ENCODE data around the gene MED26. TPM values are rescaled to one million over a fixed set of nuclear protein-coding genes. Genes with fewer than 3 reads are reported as not detected.

The MED26 gene
- total and polyA plus RNA-seq, 2 of the 13 experiments (the other 11 are each of a cell fraction or from before 2014, with no cell fraction given): 3.5 to 3.8 TPM

DNA sequence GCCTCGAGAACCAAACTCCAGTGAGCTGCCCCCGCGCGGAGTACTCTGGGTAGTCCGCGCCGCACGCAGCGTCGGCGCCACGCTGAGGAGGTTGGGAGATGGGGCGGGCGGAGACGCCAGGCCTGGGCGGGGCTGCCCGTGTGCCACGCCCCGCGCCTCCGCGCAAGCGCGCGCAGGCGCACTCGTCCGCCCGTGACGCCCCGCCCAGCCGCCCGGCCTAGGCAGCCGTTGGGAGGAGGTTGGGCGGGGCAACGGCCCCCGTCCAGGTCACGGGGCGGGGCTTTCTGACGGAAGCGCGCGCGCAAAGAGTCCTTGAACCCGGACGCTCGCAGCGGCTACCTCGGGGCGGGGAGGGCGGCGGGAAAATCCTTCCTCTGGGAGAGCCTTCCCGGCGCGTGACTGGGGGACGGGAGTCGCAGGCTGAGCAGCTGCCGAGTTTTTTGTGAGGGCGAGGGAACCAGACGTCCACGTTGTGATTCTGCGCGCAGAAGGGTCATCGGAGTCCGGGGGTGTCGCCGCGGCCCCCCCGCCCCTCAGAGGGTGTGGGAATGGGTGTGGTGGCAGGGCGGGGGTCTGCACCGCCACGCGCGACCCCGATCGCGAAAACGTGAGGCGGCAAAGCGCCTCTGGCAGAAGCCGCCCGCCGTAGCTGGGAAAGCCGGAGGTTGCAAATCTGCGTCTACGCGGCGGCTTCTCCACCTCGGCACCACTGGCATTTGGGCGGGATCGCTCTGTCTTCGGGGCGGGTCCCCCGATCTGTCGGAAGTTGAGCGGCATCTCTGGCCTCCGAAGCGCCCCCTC lies at the start of gene MED26 (continued):
- TF ChIP-seq ZNF280D (CRISPR knock-in tag; IDR thresholded peaks at IDR 0.05) (0 out of 2 replicates have a peak, but pooled peaks have one; percentile 49), THYN1 (CRISPR knock-in tag; IDR thresholded peaks at IDR 0.05; ENCODE audit: borderline replicate concordance, low read depth) (no peak), ZNF343 (CRISPR knock-in tag; IDR thresholded peaks at IDR 0.05) (0 out of 2 replicates have a peak, but pooled peaks have one; percentile 25), PAF1 (CRISPR knock-in tag; IDR thresholded peaks at IDR 0.05) (no peak), THAP8 (CRISPR knock-in tag; IDR thresholded peaks at IDR 0.05; ENCODE audit: borderline replicate concordance) (peak; percentile 82; the same call in 1 of the 2 replicates), SIN3B (IDR thresholded peaks at IDR 0.05; ENCODE audit: low read length) (no peak), REXO4 (CRISPR knock-in tag; IDR thresholded peaks at IDR 0.05; ENCODE audit: borderline replicate concordance) (no peak), ZNF562 (CRISPR knock-in tag; IDR thresholded peaks at IDR 0.05; ENCODE audit: borderline replicate concordance) (no peak), SRSF4 (IDR thresholded peaks at IDR 0.05; ENCODE audit: low read depth, low read length, poor library complexity, severe bottlenecking) (no peak), ZNF251 (CRISPR knock-in tag; IDR thresholded peaks at IDR 0.05) (no peak), ZNF577 (CRISPR knock-in tag; IDR thresholded peaks at IDR 0.05; ENCODE audit: borderline replicate concordance, low read depth) (no peak), HOXA5 (CRISPR knock-in tag; IDR thresholded peaks at IDR 0.05) (no peak), HNRNPK (IDR thresholded peaks at IDR 0.05; ENCODE audit: low read depth, low read length, poor library complexity, severe bottlenecking) (no peak), ZBTB7B (CRISPR knock-in tag; IDR thresholded peaks at IDR 0.05) (peak; percentile 38; the same call in 1 of the 2 replicates), TAF15 (IDR thresholded peaks at IDR 0.05; ENCODE audit: low read depth, low read length, poor library complexity, severe bottlenecking) (no peak), ZNF777 (CRISPR knock-in tag; IDR thresholded peaks at IDR 0.05) (no peak; the same call in 1 of the 2 replicates), ZNF619 (CRISPR knock-in tag; IDR thresholded peaks at IDR 0.05) (no peak), SOX6 (IDR thresholded peaks at IDR 0.05) (no peak), SOX6 (CRISPR knock-in tag; IDR thresholded peaks at IDR 0.05) (peak; percentile 50; the same call in 1 of the 2 replicates), CHCHD3 (CRISPR knock-in tag; IDR thresholded peaks at IDR 0.05) (no peak), ZSCAN30 (CRISPR knock-in tag; IDR thresholded peaks at IDR 0.05) (no peak), ZFP82 (CRISPR knock-in tag; IDR thresholded peaks at IDR 0.05; ENCODE audit: borderline replicate concordance) (no peak; the same call in 1 of the 2 replicates), ETV5 (CRISPR knock-in tag; IDR thresholded peaks at IDR 0.05; ENCODE audit: borderline replicate concordance) (peak; percentile 50), MIXL1 (CRISPR knock-in tag; IDR thresholded peaks at IDR 0.05) (no peak)
- TF ChIP-seq, protein P1, sequence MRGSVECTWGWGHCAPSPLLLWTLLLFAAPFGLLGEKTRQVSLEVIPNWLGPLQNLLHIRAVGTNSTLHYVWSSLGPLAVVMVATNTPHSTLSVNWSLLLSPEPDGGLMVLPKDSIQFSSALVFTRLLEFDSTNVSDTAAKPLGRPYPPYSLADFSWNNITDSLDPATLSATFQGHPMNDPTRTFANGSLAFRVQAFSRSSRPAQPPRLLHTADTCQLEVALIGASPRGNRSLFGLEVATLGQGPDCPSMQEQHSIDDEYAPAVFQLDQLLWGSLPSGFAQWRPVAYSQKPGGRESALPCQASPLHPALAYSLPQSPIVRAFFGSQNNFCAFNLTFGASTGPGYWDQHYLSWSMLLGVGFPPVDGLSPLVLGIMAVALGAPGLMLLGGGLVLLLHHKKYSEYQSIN (CRISPR knock-in tag; IDR thresholded peaks at IDR 0.05; ENCODE audit: borderline replicate concordance): no peak
